Nephron (organoid): ENCODE data around the gene ZNF646.
A peak's percentile ranks its signal among the peaks of the same experiment; 100 is the strongest.

Source experiments
- H3K27ac Mint-ChIP-seq, 3 experiments: 2 replicates each; pipeline ENCODE4 v1.8.0; 2020; ENCODE audit warnings: mixed read lengths in 3 of 3, mild to moderate bottlenecking in 2 of 3, moderate library complexity in 1 of 3
- H3K27me3 Mint-ChIP-seq: 2 replicates; pipeline ENCODE4 v1.8.0; 2021; ENCODE audit warnings: low read depth, mild to moderate bottlenecking, moderate library complexity, mixed read lengths
- H3K36me3 Mint-ChIP-seq: 2 replicates; pipeline ENCODE4 v1.8.0; 2020; ENCODE audit warnings: low read depth, mixed read lengths
- H3K4me1 Mint-ChIP-seq: 2 replicates; pipeline ENCODE4 v1.8.0; 2020; ENCODE audit warnings: mixed read lengths
- H3K4me3 Mint-ChIP-seq, 3 experiments: 2 replicates each; pipeline ENCODE4 v1.8.0; 2020; ENCODE audit warnings: mild to moderate bottlenecking in 3 of 3, mixed read lengths in 3 of 3, moderate library complexity in 2 of 3
- H3K9me3 Mint-ChIP-seq: 2 replicates; pipeline ENCODE4 v1.8.0; 2020; ENCODE audit warnings: mixed read lengths
- TF ChIP-seq, protein P1 (sequence below), 3 experiments: fragments of 200-600 bp; sonication (generic); IDR thresholded peaks; one replicate each; pipeline ENCODE4 v1.5.0; 2021; ENCODE audit warnings: antibody characterized with exemption in 3 of 3; ENCODE audit not compliant: unreplicated experiment in 3 of 3

Gene ZNF646

GRCh38 chr16:31032736-31033708 lies 41.2 kb upstream of the ZNF646 start, which contains the start of gene STX4:
STX4 (plus strand) TSS chr16:31033558; CDS start chr16:31033806, 248 bp downstream.
- no peaks in the 10 kb centered on the region for H3K9me3 Mint-ChIP-seq
- peaks cover 16% of the 10 kb centered on the region for H3K36me3 Mint-ChIP-seq

GRCh38 chr16:31033709-31034492 lies 40.3 kb upstream of the ZNF646 start:
- H3K9me3 Mint-ChIP-seq: no peaks in the 10 kb centered on the region
- H3K4me1 Mint-ChIP-seq: peaks cover 20% of the 10 kb centered on the region
- H3K27me3 Mint-ChIP-seq: peaks cover 3% of the 10 kb centered on the region
- peak overlapping the region; percentile 94 to 97 (median 95) for H3K27ac Mint-ChIP-seq
- peak overlapping the region; percentile 92 to 95 (median 94) for H3K4me3 Mint-ChIP-seq
- H3K36me3 Mint-ChIP-seq: peaks cover 16% of the 10 kb centered on the region
- TF ChIP-seq, protein P1, sequence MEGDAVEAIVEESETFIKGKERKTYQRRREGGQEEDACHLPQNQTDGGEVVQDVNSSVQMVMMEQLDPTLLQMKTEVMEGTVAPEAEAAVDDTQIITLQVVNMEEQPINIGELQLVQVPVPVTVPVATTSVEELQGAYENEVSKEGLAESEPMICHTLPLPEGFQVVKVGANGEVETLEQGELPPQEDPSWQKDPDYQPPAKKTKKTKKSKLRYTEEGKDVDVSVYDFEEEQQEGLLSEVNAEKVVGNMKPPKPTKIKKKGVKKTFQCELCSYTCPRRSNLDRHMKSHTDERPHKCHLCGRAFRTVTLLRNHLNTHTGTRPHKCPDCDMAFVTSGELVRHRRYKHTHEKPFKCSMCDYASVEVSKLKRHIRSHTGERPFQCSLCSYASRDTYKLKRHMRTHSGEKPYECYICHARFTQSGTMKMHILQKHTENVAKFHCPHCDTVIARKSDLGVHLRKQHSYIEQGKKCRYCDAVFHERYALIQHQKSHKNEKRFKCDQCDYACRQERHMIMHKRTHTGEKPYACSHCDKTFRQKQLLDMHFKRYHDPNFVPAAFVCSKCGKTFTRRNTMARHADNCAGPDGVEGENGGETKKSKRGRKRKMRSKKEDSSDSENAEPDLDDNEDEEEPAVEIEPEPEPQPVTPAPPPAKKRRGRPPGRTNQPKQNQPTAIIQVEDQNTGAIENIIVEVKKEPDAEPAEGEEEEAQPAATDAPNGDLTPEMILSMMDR (IDR thresholded peaks at IDR 0.05; ENCODE audit: unreplicated experiment in 3 of 3): no peak

More at GRCh38 chr16:31032736-31033708, 41.2 kb upstream of the ZNF646 start, which contains the start of gene STX4:
- TF ChIP-seq, protein P1 (IDR thresholded peaks at IDR 0.05; ENCODE audit: unreplicated experiment in 3 of 3): no peak
- Mint-ChIP-seq H3K4me3 (peak within 1 kb of the TSS; percentile 92 to 95 (median 94)), H3K27ac (peak within 1 kb of the TSS; percentile 94 to 97 (median 95)), H3K4me1 (peaks cover 20% of the 10 kb centered on the region), H3K27me3 (peaks cover 3% of the 10 kb centered on the region)

DNA sequence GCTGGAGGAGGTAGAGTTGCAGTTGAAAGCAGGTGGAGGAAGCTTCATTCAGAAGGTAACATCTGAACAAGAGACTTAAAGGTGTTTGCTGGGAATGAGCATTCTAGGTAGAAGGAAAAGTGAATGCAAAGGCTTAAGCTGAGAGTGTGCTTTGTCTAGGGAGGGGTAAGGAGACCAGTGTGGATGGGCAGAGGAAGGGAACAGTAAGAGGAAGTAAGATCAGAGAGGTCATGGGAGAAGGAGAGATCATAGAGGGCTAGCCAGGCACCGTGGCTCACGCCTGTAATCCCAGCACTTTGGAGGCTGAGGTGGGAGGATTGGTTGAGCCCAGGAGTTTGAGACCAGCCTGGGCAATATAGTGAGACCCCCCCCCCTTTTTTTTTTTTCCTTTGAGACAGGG lies 37.5 kb upstream of the ZNF646 start:
- Mint-ChIP-seq H3K27ac (no peak overlapping the region), H3K9me3 (no peaks in the 10 kb centered on the region), H3K4me3 (peak overlapping the region in 2 of 3 experiments; percentile 34 to 40), H3K36me3 (peaks cover 16% of the 10 kb centered on the region), H3K27me3 (no peaks in the 10 kb centered on the region), H3K4me1 (peaks cover 19% of the 10 kb centered on the region)
- TF ChIP-seq, protein P1 (IDR thresholded peaks at IDR 0.05; ENCODE audit: unreplicated experiment in 3 of 3): no peak

DNA sequence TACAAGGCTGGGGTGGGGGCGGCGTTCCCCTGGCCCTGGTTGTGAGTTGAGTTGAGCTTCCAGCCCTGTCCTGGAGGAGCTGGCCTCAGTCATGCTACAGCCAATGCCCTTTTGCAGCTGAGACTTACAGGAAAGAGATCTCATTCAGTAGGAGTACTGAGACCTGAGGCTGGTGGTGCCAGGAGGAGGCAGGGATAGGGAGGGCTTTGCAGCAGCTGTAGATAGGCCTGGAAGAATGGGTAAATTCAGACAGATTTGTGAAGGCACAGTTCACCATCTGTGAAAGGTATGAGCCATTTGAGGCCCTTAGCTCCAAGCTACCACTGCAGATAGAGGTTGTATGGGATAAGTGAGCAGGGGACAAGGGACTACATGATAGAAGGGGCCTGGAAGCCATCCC lies 35.2 kb upstream of the ZNF646 start:
- H3K36me3 Mint-ChIP-seq: peaks cover 21% of the 10 kb centered on the region
- no peak overlapping the region for H3K4me3 Mint-ChIP-seq
- TF ChIP-seq, protein P1 (IDR thresholded peaks at IDR 0.05; ENCODE audit: unreplicated experiment in 3 of 3): no peak
- peaks cover 8% of the 10 kb centered on the region for H3K4me1 Mint-ChIP-seq
- H3K27ac Mint-ChIP-seq: no peak overlapping the region
- H3K9me3 Mint-ChIP-seq: no peaks in the 10 kb centered on the region
- no peaks in the 10 kb centered on the region for H3K27me3 Mint-ChIP-seq

GRCh38 chr16:31042866-31043265 lies 31.4 kb upstream of the ZNF646 start:
- TF ChIP-seq, protein P1 (IDR thresholded peaks at IDR 0.05; ENCODE audit: unreplicated experiment in 3 of 3): no peak
- H3K27me3 Mint-ChIP-seq: no peaks in the 10 kb centered on the region

More at GRCh38 chr16:31042866-31043265, 31.4 kb upstream of the ZNF646 start:
- no peaks in the 10 kb centered on the region for H3K9me3 Mint-ChIP-seq
- H3K4me3 Mint-ChIP-seq: no peak overlapping the region
- no peak overlapping the region for H3K27ac Mint-ChIP-seq
- peaks cover 5% of the 10 kb centered on the region for H3K36me3 Mint-ChIP-seq
- H3K4me1 Mint-ChIP-seq: no peaks in the 10 kb centered on the region
